Measurements from ENCODE around the gene RAPGEF1. TPM values are rescaled to one million over a fixed set of nuclear protein-coding genes. Genes with fewer than 3 reads are reported as not detected.

The RAPGEF1 gene
- total RNA-seq, 1 donor from 2014 or later, result 217 TPM

DNA sequence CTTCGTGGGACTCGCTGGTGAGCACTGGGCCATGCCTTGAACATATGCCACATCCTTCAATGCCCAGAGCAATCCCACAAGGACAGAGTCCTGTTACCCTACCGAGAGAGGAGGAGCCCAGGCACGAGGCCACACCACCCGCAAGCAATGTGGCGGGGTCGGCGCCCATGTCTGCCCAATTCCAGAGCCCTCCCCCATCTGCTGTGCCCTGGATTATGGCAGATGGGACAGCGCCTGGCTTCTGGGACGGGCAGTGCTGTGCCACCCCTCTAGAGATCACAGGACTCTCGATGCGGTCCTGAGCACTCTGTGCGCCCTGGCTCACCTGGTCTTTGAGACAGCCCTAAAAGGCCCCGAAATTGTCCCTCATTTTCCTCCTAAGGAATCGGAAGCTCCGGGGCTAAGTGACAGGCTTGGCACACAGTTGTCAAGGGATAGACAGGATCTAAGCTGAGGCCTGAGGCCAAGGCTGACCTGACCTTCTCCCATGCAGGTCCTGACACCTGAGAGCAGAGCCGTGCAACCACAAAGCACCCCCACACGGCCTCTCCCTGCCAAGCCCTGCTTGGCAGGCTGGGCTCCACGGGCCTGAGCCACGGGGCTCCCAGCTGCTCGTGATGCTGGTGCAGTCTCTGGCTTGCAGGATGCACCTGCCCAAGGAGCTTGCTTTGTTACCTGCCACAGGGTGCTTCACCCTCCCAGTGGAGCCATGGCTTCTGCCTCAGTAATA is 145.8 kb downstream of the RAPGEF1 start:
- intact Hi-C loops (cut with micrococcal nuclease), result loop anchor here (5.0 kb wide), 1 partner anchor 33 kb away; no protein-coding TSS in a partner anchor

DNA sequence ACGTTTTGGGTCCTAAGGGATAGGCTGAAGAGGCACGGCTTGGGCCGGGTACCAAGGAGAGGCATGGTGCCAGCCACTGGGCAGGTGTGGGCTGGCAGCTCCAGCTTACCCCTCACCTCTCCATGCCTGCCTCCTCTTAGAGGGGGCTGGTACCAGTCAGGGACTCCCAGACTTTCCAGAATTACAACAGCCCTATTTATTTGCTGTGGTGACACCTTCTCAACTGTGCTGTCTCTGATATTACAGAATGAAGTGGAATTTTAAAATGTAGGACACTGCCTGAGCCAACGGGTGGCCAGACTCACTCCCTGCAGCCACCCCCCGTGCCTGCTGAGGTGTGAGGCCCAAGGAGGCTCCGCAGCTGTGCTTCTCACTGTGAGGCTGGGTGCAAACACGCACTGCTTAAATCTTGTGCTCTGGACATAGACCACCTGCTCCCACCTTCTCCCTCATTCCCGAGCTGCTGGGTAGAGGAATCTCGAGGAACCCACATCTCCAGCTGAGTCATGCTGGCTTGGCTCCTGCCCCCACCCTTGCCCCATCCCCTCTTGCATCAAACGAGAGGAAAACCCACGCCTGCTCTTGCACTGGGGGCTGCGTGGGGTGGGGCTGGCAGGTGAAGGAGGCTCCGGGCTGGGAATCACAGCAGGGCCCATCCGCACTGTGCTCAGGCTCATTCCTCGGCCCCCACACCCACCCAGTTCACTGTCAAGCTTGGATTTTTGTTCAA is 146.6 kb downstream of the RAPGEF1 start:
- intact Hi-C loops (cut with micrococcal nuclease), result loop anchor here (5.0 kb wide), 1 partner anchor 34 kb away; no protein-coding TSS in a partner anchor

DNA sequence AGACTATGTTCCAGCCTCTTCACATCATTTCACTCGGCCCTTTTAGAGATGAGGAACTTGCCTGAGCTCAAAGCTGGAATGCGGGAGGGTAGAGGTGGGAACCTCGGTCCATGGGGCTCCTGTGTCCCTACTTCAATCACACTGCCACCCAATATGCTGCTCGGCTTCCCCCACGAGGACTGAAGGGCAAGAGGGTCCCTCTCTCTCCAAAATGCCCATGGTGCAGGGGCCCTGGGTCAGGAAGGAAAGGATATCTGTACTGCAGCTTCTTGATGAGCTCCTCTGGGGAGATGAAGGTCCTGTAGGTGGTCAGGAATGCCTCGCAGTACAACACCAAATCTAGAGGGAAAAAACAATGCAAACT is 148.0 kb downstream of the RAPGEF1 start:
- intact Hi-C loops (cut with micrococcal nuclease), result loop anchor here (1.0 to 5.0 kb wide), 5 partner anchors 35 to 155 kb away; no protein-coding TSS in a partner anchor

DNA sequence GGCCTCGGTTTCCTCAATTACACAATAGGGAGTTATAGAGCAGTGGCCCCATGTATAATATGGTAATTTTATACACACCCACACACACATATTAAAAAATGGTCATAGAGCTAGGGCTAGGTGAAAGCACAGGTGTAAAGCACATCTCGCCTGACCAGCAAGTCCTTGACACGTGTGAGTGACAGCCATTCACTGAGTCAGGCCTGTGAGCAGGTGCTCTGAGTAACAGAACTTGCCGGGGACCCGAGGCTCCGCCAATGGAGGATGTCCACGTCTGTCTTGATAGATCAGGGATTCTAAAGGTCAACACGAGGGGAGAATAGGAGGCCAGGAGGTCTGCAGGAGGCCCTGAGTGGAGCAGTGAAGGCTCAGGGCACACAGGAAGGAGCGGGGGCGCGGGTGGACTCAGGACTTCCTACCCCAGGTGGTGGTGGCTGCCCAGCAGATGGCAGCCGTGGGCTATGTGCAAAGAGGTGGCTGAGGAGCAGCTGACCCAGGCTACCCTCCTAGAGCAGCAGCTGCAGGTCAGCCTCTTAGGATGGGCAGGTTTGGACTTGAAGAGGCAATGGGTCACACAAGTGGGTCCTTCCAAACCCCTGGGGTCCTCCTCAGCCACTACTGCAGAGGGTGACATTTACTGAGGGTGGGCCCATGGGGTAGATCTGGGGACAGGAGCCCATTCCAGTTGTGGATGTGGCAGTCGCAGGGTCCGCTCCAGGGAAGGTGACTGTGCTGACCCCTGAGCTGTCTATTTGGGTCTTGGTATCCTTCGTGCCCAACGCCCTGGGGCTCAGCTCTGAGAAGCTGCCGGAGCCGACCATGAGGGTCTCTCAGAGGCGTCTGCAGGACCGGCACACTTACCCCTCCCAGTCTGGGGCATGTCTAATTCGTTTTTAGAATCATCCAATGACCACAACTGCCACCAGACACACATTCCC is 148.7 kb downstream of the RAPGEF1 start:
- intact Hi-C loops (cut with micrococcal nuclease), result loop anchor here (1.0 to 5.0 kb wide), 5 partner anchors 36 to 156 kb away; no protein-coding TSS in a partner anchor

DNA sequence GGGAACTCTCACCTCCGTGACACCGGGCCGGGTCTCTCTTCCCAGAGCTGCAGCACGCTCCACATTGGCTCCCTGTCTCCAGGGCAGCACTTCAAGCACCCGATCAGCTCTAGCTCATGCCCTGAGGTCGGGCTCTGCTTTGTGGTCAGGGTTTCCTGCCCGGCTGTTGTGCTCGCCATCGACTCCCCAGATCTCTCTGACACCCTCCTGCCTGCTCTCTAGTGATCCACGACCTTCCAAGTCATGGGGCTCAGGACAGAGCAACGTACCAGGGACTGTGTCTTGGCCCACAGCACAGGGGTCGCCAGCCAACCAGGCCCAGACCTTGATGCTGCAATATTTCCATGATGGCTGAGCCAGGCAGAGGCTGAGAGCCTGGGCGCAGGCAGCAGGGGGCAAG is 149.4 kb downstream of the RAPGEF1 start:
- intact Hi-C loops (cut with micrococcal nuclease), result loop anchor here (5.0 kb wide), 1 partner anchor 37 kb away; no protein-coding TSS in a partner anchor

DNA sequence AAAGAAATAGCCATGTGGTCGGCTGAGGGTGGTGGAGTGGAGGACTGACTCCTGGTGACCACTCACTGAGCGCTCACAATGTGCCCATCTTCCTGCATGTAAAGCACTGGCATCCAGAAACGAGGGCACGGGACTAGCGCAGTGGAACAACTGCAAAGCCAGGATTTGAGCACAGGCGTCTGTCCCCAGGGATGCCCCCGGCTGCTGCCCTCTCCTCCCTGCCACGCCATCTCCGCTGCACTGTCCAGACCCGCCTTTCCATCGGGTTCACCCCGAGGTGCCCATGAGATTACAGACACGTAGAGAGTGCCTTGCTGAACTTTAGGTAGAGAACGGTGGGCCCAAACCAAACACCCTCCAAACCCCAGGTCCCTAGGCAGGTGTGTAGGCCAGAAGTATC is 149.9 kb downstream of the RAPGEF1 start:
- intact Hi-C loops (cut with micrococcal nuclease), result loop anchor here (5.0 kb wide), 1 partner anchor 37 kb away; no protein-coding TSS in a partner anchor

DNA sequence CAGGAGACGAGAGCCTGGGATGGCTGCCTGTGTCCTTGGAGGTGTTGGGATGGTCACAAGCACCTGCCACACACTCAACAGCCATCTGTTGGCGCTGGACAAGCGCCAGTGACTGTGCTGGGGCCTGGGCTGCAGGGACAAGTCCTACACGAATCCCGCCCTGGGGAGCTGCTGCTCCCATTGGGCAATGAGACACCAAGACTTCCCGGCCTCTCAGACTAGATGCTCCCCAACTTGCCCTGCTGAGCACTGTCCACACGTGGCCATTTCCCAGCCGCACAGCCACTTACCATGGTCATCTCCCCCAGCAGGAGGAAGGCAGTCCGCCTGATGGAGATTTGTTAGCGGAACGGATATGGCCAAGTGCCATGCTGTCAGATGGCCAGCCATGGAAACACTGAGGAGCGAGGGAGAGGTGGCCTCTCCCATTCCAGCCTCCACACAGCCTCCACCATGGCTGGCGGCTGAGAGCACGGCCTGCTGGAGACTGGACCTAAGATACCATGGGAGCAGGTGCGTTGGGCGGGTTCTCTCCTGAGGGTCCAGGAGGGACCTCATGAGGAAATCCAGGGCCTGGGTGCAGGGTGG is 150.7 kb downstream of the RAPGEF1 start:
- intact Hi-C loops (cut with micrococcal nuclease), result no loop called here

DNA sequence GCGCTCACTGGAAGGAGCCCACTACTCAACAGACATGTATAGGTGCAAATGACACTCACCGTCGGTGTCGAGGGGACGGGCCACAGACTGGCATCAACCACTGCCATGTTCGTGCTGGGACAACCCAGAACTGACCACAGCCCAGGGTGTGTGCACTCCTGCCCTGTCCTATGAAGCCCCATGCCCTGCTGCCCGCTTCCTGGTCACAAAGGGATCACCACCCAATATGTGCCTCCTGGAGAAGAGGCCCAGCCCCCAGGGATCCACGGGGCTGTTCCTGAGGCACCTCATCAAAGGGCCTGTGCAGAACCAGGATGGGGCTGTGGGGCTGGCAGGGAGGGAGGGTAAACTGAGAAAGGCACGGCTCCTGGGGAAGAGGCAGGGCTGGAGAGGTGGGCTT is 151.5 kb downstream of the RAPGEF1 start:
- intact Hi-C loops (cut with micrococcal nuclease), result no loop called here

DNA sequence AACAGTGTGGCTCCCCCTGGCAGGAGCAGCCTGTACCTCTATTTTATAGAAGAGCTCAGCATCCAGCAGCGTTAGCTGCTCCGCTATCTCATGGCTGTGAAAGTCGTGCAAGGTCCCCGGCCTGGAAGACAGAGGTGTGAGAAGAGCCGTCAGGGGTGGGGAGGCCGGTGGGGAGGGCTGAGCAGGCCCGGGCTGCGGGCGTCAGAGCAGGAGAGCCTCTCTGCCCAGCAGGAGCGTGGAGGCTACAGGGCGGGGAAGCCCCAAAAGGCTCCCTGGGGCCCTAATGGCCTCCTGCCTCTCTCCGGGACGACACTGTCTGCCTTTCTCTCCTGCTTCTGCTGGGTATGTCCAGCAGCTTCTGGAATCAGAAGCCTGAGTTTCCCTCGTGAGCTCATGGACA is 152.0 kb downstream of the RAPGEF1 start:
- intact Hi-C loops (cut with micrococcal nuclease), result no loop called here

DNA sequence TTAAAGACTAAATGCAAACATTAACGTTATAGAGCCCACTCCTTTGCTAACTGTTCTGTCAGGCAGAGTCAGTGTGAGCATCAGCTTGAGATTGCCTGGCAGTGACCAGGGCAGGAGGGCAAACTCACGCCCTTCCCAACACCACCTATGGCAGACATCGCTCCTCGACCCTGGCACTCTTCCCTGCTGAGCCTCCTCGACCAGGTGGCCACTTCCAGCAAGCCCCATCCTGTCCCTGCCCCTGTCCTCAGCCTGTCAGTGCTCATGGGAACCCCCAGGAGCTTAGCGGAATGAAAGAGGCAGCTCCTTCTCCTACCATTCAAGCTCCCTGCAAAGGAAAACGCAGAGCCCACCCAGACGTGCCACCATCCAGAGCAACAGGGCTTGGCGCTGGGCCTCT is 152.5 kb downstream of the RAPGEF1 start:
- intact Hi-C loops (cut with micrococcal nuclease), result no loop called here

DNA sequence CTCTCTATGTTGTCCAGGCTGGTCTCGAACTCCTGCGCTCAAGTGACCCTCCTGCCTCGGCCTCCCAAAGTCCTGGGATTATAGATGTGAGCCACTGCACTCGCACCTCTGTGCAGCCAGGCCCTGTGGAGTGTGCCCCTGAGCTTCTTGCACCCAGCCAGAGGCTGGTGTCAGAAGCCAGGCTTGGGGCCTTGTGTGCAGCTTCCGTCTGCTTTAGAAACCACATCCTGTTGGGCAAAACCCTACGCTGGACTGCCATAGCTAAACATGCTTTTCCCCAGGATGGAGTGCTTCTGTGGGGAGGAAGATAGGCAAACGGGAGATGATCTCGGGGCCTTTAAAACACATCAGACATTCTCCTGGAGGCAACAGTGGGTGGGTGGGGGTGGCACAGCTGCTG is 154.5 kb downstream of the RAPGEF1 start:
- intact Hi-C loops (cut with micrococcal nuclease), result loop anchor here (1.0 kb wide), 1 partner anchor 54 kb away; the partner anchor contains the start of gene UCK1

DNA sequence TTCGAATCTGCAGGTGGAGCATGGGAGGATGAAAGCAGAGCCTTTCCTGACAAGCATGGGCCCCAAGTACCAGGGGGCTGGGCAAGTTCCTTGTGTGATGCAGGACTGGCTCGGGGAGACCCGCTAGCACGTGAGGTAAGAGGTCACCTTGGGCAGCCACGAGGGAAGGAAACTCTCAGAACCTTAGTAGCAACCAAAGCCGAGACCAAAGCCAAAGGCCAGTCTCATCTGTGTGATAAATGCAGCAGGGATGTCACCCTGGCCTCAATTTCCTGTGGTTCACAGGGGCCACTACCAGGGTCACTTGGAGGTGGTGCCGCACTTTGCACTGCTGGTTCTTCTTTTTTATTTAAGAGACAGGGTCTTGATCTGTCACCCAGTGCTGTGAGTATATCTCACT is 155.0 kb downstream of the RAPGEF1 start:
- intact Hi-C loops (cut with micrococcal nuclease), result loop anchor here (1.0 kb wide), 1 partner anchor 54 kb away; the partner anchor contains the start of gene UCK1

DNA sequence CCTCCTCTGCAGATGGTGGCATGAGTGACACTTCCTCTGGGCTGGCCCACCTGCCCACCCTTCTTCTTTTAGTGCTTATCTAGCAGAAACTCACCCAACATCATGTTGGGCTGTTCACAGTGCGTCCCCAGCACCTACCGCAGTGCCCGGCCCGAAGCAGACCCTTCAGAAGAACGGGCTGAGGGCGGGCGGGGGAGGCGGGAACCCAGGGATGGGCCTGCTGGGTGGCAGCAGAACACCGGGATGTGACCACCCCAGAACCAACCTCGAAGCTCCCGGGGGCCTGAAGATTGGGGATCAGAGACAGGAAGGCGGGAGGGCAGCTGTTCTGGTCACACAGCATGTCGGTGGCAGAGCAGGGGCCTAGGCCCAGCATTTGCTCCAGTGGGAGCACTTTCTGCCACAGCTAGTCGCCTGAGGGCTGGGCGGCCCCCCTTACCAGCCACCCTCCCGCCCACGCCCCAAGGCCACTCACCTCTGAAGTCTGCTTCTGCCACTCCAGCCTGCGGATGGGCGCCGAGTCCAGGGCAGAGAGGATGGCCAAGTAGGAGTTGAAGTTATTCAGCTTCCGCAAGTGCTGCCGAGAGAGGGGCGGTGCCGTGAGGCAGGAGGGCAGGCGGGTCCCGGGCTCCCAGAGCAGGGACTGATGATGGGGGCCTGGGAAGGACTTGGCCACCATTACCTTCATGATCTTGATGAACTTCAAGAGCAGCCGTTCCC is 155.9 kb downstream of the RAPGEF1 start:
- intact Hi-C loops (cut with micrococcal nuclease), result no loop called here

DNA sequence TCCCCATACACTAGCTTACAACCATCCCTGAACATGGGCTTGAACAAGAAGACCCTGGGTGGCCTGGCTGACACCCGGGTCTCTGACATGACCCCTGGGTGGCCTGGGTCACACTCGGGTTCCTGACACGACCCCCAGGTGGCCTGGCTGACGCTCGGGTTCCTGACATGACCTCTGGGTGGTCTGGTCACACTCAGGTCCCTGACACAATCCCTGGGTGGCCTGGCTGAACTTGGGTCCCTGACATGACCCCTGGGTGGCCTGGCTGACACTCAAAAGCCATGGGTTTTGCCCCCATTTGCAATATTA is 156.6 kb downstream of the RAPGEF1 start:
- intact Hi-C loops (cut with micrococcal nuclease), result no loop called here

DNA sequence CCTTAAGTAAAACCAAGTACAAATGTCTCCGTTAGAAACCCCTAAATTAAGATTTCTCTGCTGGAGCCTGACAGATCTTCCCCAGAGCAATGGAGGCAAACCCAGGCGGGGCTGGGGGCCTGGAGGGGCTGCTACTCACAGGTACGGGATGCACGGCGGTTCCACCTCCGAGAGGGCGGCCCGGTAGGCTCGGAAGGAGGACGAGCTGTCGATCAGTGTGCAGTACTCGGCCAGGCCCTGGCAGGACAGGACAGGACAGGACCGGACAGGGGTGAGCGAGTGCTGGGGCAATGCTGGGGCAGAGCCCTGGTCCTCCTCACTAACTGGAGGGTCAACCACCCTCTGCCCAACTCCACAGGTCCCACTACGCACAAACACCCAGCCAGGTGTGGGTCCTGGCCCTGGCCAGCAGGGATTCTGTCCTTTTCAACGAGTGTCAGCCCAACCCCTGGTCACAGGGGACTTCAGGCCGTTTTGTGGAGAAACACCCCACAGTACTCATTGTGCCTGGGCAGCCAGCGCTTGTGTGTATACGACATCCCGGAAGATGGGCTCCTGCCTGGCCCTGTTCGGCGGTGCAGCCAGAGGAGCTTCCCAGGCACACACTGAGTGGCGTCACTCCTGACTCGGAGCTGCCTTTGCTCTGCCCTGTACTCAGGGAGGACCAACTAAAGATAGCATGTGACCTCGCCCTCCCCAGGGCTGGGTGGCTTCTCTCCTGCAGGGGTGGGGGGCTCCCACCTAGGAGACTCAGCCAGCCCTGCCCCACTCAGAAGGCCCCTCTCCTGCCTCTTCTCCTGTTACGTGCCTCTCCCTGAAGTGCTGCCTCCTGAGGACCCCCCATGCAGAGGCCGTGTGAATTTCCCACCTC is 157.2 kb downstream of the RAPGEF1 start:
- intact Hi-C loops (cut with micrococcal nuclease), result no loop called here

DNA sequence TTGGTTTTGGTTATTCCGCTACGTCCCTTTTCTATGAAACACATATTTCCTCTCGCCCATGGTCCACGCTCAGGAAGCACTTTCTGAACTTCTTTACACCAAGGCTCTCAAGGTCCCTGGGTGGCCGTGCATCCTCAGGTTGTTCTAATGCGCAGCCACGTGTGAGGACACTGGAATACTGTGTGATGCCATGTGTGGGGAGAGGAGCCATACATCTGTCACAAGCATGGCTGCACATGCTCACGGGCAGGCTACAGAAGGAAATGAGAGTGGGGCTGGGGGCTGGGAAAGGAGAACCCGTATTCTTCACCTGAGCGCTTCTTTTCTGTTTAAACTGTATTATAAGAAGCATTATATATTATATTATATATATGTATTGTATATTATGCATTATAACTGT is 157.8 kb downstream of the RAPGEF1 start:
- intact Hi-C loops (cut with micrococcal nuclease), result no loop called here

DNA sequence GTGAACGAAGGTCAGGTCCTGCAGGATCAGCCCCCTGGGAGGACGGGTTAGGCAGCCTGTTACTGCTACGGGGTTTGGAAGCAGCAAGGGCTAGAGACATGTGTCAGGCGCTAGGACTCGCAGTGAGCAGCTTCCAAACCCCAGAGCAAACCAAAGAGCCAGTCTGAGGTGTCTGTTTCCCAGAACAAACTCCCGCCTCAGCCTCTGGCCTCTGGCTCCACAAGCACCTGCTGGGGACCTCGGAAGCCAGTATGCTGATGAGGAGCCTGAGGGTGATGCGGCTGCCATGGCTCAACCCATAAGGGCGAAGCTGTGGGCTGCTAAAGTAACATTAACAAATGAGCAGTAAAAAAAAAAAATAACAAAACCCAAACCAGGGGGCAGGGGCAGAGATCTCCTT is 159.5 kb downstream of the RAPGEF1 start:
- intact Hi-C loops (cut with micrococcal nuclease), result no loop called here

DNA sequence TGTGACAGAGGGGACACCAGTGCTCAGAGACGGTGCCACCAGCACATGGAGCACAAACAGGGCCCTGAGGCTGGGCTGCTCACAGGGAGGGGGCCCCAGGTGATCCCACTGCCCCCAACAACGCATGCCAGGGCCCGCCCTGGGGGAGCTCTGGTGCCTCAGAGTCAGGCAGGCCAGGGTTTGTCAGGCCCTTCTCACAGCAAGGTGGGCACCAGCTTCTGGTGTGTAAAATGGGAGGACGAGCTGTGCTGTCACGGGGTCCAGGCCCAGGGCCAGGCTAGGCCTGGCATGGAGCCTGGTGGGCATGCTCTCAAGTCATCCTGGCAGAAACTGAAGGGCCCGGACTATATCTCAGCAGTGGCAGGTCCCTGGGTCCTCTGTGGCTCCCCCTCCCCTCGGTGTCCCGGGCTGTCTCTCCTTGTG is 160.1 kb downstream of the RAPGEF1 start:
- intact Hi-C loops (cut with micrococcal nuclease), result loop anchor here (5.0 to 10.0 kb wide), 2 partner anchors 77 to 225 kb away; partner anchors contain the start of gene POMT1
